ENCODE measurements around the gene COL2A1.

Gene COL2A1

GRCh38 chr12:47942614-47943225 is 61.6 kb downstream of the COL2A1 start:
- no peak for DNase-seq

DNA sequence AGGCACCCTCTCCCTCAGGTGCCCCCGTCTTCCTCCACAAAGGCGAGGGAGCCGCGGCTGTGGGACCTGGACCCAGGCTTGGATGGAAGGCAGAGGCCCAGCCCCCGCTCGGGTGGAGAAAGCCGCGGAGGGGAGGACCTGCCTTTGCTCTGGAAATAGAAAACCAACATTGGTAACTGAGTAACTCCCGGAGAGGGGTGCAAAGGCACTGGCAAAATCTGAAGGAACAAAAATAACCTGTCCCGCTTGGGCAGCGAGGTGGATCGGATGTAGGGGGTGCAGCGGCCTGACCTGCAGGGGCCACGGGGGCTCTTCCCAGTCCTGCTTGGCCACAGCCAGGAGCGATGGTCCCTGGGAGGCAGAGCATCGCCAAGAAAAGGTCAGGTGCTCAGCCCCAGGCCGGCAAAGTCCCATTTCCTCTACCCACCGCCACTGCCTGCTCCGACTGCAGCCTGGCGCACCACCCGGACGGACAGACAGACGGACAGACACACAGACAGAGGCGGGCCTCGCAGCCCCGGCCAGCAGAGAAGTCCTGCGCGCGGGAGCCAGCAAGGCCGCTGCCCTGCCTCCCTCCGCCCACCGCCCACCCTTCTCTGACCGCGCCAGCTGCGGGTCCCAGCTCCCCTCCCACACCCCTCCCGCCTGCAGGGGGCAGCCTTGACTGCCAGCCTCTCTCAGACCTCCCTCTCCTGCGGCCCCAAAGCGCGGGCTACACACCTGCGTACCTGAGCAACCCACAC is 62.2 kb downstream of the COL2A1 start:
- peak; percentile 38 for DNase-seq

DNA sequence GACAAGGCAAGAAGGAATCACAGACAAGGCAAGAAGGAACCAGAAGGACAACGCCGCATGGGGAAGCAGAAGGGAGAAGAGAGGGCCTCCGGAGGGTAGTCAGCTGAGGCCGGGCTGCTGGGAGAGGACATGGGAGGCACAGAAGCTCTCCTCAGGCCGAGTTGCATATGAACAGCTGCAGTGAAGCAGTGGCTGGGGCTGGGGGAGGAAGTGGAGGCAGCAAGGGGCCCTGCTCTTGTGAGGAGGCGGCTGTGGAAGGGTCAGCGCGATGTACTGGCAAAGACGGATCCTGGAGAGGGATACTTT is 62.8 kb downstream of the COL2A1 start:
- no peak for DNase-seq

GRCh38 chr12:47940773-47941474 is 63.4 kb downstream of the COL2A1 start:
- DNase-seq = no peak

- no peak for DNase-seq
Observed at GRCh38 chr12:47939009-47939601, 65.2 kb downstream of the COL2A1 start.

GRCh38 chr12:47938594-47938993 is 65.7 kb downstream of the COL2A1 start:
- no peak for DNase-seq

GRCh38 chr12:47938093-47938492 is 66.2 kb downstream of the COL2A1 start:
- DNase-seq = no peak

DNA sequence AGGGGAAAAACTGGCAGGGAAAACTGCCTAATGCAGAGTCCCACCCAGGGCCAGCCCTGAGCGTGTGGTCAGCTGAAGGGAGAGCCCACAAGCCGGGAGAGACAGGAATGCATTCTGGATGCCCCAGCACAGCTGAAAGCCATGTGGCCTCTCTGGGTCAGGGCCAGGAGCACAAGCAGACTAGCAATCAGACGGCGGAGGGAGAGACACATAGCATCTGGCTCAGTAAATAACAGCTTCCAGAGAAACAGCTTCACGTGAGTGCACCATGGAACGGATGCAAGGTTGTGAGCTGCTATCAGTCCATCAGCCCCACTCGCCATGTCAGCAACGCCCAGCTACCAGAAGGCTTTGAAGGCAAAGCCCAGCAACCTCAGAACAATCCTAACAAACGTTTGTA is 69.1 kb downstream of the COL2A1 start:
- DNase-seq = no peak

GRCh38 chr12:47931187-47931586 is 73.1 kb downstream of the COL2A1 start:
- DNase-seq = no peak

- no peak for DNase-seq
Observed at GRCh38 chr12:47930634-47931033, 73.6 kb downstream of the COL2A1 start.

- no peak for DNase-seq
Observed at GRCh38 chr12:47927346-47927745, 76.9 kb downstream of the COL2A1 start.

Measured in activated CD4-positive, alpha-beta T cell treated with anti-CD3 and anti-CD28 coated beads, Interleukin-10, Interleukin-2, amounts not matched to agents 100 ng/mL and 50 ng/mL, durations not matched to agents 16 hours and 8 hours (primary cell).